Measurements from ENCODE around the gene CPA2. TPM values are rescaled to one million over a fixed set of nuclear protein-coding genes. Genes with fewer than 3 reads are reported as not detected.

CPA2 gene
- total RNA-seq, 4 donors from 2014 or later, result 1.5 to 2.2 TPM; not detected in 2

DNA sequence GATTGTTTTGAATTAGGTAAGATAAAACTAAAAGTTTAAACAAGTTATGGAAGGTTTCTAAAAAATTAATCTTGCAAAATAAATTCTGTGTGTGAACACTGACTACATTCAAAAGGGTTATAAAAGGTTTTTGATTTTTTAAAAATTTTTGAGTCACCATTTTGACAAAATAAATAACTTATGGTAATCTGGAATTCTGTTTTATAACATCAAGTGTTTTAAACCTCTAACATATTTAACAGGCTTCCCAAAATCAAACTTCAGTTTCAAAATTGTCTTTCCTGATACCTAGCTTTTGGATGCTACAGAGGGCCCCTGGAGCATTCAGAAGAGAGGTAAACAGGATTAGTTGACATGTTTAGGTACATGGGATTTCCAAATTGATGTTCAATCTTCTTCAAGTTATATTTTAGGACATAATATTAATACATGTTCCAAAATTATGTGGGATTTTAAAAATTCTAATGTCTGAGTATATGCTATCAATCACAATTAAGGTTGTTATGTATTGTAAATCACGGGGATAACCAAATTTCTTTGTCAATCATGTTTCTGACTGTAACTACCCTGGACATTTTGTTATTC, 8.1 kb upstream of the CPA2 start:
- H3K27ac ChIP-seq, result no peak overlapping the region
- 76 to 84% methylated on average over 1 of the region's 1 CpG for WGBS, 2 donors
- H3K4me1 ChIP-seq, result no peaks in the 10 kb centered on the region
- no peak for DNase-seq (ENCODE audit: low spot score in 2 of 2)
- no peaks in the 10 kb centered on the region for H3K36me3 ChIP-seq
- H3K4me3 ChIP-seq, result no peak overlapping the region
- H3K9me3 ChIP-seq, result peaks cover 0 to 60% (median 9%) of the 10 kb centered on the region in 4 donors
- TF ChIP-seq EP300 (IDR thresholded peaks at IDR 0.05) (no peak), POLR2A (IDR thresholded peaks at IDR 0.05) (no peak)
- TF ChIP-seq, protein P1, sequence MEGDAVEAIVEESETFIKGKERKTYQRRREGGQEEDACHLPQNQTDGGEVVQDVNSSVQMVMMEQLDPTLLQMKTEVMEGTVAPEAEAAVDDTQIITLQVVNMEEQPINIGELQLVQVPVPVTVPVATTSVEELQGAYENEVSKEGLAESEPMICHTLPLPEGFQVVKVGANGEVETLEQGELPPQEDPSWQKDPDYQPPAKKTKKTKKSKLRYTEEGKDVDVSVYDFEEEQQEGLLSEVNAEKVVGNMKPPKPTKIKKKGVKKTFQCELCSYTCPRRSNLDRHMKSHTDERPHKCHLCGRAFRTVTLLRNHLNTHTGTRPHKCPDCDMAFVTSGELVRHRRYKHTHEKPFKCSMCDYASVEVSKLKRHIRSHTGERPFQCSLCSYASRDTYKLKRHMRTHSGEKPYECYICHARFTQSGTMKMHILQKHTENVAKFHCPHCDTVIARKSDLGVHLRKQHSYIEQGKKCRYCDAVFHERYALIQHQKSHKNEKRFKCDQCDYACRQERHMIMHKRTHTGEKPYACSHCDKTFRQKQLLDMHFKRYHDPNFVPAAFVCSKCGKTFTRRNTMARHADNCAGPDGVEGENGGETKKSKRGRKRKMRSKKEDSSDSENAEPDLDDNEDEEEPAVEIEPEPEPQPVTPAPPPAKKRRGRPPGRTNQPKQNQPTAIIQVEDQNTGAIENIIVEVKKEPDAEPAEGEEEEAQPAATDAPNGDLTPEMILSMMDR (IDR thresholded peaks at IDR 0.05), result no peak
- no peaks in the 10 kb centered on the region for H3K27me3 ChIP-seq

DNA sequence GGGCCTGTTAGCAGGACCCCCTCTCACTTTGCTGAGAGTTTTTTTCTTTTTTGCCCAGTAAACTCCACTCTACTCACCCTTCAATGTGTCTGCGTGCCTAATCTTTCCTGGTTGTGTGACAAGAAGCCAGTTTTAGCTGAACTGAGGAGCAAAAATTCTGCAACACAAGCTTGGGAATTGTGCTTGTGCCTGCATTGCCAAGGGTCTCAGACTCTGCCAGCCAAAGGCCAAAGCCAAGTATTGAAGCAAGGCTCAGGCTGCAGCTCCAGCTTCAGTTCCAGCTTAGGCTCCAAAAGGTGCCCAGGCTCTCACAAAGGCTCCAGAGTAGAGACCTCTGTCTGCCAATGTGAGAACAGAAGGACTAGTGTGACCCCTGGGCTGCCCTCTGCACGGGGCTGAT, 4.2 kb upstream of the CPA2 start:
- DNase-seq (ENCODE audit: low spot score in 2 of 2), result no peak
- no peak for TF ChIP-seq POLR2A (IDR thresholded peaks at IDR 0.05)
- no peak for TF ChIP-seq EP300 (IDR thresholded peaks at IDR 0.05)
- TF ChIP-seq, protein P1 (IDR thresholded peaks at IDR 0.05), result no peak
- H3K36me3 ChIP-seq, result no peaks in the 10 kb centered on the region
- H3K4me3 ChIP-seq, result no peak overlapping the region
- no peaks in the 10 kb centered on the region for H3K27me3 ChIP-seq
- no peak overlapping the region for H3K27ac ChIP-seq
- peaks cover 0 to 35% (median 9%) of the 10 kb centered on the region in 4 donors for H3K9me3 ChIP-seq
- WGBS, 2 donors, result 63 to 69% methylated on average over 2 of the region's 2 CpGs
- no peaks in the 10 kb centered on the region for H3K4me1 ChIP-seq

DNA sequence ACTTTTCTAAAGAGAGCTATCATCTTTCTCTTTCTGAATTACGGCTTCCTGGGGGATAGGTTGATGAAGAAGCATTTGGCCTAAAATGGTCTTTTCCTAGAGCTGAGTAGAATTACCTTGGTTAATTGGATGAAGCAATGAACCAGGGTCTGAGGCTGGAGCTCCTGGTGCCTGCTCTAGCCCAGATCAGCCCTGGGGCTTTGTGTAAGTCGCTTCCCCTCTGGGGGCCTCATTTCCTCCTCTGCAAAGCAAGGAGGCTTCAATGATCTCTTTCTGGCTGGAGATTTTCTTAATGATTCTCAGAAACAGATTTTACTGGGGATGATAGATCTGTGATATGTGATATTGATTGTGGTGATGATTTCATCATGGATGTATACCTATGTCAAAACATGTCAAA, 3.5 kb upstream of the CPA2 start:
- no peak for DNase-seq (ENCODE audit: low spot score in 2 of 2)
- 29 to 75% methylated on average over 2 of the region's 2 CpGs for WGBS, 2 donors
- H3K4me1 ChIP-seq, result no peaks in the 10 kb centered on the region
- H3K27ac ChIP-seq, result no peak overlapping the region
- no peaks in the 10 kb centered on the region for H3K36me3 ChIP-seq
- no peak for TF ChIP-seq POLR2A (IDR thresholded peaks at IDR 0.05)
- TF ChIP-seq EP300 (IDR thresholded peaks at IDR 0.05), result no peak
- TF ChIP-seq, protein P1 (IDR thresholded peaks at IDR 0.05), result no peak
- peaks cover 0 to 28% (median 6%) of the 10 kb centered on the region in 4 donors for H3K9me3 ChIP-seq
- no peaks in the 10 kb centered on the region for H3K27me3 ChIP-seq
- no peak overlapping the region for H3K4me3 ChIP-seq

DNA sequence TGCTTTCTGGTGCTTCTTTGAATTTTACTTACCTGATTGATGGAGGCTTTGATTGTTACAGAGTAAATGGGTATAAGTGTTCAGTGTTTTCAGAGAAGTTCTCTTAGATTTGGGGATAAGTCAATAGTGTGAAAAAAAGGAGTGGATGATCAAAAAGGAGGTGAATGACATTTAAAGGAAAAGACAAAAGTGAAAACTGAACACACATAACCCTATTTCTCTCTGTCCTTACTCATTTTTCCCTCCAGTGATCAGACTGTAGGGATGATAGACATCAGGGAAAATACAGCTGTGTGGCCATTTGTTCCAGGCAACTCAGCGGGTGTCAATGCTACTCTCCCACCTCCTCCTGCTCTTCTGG, 278 bp downstream of the CPA2 start:
- Histone ChIP-seq H3K9me3 (no peaks in the 10 kb centered on the region), H3K4me3 (no peak overlapping the region), H3K27me3 (no peaks in the 10 kb centered on the region), H3K27ac (no peak overlapping the region), H3K36me3 (no peaks in the 10 kb centered on the region), H3K4me1 (peaks cover 0 to 6% (median 0%) of the 10 kb centered on the region in 4 donors)
- no peak for DNase-seq (ENCODE audit: low spot score in 2 of 2)
- TF ChIP-seq, protein P1 (IDR thresholded peaks at IDR 0.05), result no peak
- no peak for TF ChIP-seq EP300 (IDR thresholded peaks at IDR 0.05)
- no peak for TF ChIP-seq POLR2A (IDR thresholded peaks at IDR 0.05)
- WGBS, 2 donors, result 86 to 90% methylated on average over 1 of the region's 1 CpG

DNA sequence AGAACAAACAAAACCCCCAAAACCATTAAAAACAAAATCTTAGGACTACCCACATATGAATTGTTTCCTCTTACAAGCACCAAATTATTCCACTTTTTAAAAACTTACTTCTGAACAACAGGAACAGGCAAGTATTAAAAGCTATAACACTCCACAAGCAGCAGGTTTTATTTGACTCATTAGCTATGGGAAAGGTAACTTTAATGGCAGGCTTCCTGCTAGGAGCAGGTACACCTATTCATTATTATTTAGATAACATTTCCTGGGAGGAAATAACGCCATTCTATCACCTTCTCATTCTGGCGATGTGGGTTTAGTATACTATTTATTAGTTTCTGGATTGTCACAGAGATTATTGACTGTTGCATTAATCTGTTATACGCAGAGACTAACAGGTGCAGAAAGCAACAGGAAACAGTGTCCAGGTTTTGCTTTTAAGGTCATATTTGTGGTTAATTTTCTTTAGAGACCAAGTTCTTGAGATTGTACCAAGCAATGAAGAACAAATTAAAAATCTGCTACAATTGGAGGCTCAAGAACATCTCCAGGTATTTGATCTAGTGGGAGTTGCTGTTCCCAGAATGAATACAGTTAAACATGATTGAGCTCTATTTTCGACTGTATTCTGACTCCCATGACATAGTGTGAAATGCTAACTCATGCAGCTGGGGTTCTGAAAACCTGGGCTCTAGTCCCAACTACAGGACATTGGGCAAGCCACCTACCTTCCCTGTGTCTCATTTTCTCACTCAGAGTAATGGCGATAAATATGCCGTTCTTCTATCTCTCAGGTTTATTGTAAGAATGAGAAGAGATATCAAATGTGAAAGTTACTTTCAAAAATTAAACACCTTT, 2.0 kb downstream of the CPA2 start:
- no peak overlapping the region for H3K4me3 ChIP-seq
- peaks cover 0 to 24% (median 0%) of the 10 kb centered on the region in 4 donors for H3K4me1 ChIP-seq
- H3K27ac ChIP-seq, result no peak overlapping the region
- no peaks in the 10 kb centered on the region for H3K9me3 ChIP-seq
- no peak for DNase-seq (ENCODE audit: low spot score in 2 of 2)
- H3K27me3 ChIP-seq, result no peaks in the 10 kb centered on the region
- no peaks in the 10 kb centered on the region for H3K36me3 ChIP-seq
- 80 to 87% methylated on average over 6 of the region's 6 CpGs for WGBS, 2 donors
- TF ChIP-seq EP300 (IDR thresholded peaks at IDR 0.05) (no peak), POLR2A (IDR thresholded peaks at IDR 0.05) (no peak)
- TF ChIP-seq, protein P1 (IDR thresholded peaks at IDR 0.05), result no peak

Data from tibial nerve (tissue), 4 donors.